NCI-H345 treated with DMSO at 0.1 percent for 48 hours (cell line): ENCODE measurements around the gene FZD2.

Experiments used
- DNase-seq: peaks from one replicate; lab custom pipeline; 2025; ENCODE audit not compliant: unreplicated experiment; lab: John Stamatoyannopoulos, UW

The FZD2 gene

DNA sequence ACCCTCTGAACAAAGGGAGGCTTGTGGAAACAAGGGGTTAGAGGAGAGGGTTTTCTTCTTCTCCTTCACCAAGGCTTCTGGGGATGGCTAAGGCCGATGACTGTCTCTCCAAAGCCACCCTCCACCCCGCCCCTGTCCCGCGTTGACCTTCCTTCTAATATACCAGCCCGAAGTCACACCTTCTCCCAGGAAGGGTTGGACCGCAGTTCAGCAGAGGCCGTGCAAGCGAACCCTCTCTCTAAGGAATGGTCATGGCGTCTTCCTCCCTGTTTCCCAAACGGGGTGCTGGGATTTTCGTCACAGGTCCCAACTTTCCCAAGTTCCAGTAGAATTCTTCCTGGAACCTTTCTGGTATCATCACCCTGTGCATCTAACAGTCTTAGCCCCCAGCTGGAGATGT is 49.4 kb downstream of the FZD2 start:
- no peak for DNase-seq

DNA sequence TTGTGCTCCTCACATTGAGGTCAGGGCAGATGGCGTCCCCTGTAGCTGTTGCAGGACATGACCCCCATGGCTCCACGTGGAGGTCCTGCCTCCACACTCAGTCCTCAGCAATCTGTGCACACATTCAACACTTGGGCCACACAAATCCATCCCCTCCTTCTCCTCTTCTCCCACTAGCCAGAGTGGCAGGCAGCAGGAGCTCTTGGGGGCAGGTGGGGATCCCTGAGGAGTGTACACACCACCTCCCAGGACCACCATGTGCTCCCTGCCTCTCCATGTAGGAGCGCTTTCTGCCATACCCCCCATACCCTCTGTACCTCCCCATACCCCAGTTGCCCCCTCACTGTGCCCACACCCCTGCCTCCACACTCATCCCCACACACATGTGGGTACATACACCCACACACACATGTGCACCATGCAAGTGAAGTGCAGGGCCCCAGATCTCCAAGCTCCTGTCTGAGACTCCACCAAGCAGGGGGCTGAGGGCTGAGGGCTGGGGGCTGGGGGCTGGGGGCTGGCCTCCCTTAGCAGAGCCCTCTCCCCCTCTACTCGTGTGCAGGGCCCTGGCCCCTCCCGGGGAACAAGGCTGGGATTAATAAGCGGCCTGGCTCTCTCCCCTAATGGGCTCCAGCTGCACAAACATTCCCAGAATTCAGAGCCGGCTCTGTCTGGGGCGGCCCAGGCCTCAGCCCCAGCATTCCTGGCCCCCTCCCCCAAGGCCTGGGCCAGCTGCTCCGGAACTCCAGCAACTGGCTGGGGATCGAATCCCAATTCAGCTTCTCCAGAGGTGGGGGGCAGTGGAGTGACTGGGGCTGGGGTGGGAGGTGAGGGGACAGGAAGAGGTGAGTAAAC is 50.8 kb downstream of the FZD2 start:
- peak; percentile 55 for DNase-seq

DNA sequence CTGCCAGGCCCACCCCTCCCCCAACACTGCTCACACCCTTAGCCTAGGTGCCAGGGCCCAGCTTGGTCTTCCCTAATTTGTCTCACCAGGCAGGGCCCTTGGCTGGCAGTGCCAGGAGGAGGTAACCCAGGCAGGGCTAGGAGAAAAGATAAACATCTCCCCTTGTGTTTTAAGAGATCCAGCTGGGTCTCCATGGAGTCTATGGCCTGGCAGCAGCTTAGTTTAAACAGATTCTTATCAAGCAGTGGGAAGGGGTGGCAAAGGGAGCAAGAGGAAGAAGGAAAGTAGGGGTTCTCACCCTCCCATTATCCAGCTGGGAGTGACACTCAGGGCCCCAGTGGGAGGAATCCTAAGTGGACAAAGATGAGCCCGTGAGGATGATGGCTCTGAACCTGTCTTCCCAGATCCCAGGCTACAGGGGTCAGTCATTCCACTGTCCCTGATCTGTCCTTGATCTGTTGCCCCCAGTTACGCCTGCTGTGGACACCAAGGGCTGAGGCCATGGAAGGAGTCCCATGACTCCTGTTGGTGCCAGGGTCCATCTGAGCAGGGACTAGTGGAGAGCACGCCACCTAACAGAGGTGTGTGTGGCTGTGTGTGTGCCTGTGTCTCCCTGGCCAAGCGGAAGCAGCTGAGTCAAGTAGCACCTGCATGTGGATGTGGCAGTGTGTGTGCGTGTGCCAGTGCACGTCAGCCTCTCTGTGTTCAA is 51.6 kb downstream of the FZD2 start:
- peak; percentile 53 for DNase-seq

DNA sequence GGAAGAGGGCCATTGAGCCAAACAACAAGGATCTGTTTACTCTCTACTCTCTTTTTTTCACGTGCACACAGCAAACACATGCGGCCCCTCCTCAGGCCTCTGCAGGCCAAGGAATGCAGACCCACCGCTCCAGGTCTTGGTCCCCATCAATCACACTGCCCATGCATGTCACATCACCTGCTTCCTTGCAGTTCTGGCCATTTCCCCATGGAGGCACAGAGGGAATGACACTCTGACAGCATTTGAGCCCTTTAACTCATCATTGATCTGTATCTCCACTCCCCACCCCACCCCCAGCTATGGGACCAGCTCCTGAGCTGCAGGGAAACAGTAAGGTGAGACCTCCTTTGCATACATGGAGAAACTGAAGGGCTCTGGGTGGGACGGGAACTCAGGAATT is 53.0 kb downstream of the FZD2 start:
- no peak for DNase-seq
